Gastroesophageal sphincter (tissue), 3 donors: ENCODE results near the gene KLRG1.

Source experiments
- POLR2A ChIP-seq, 2 donors: fragments of 450-650 bp; IDR thresholded peaks; one replicate each; pipeline ENCODE4 v1.6.1; 2017; ENCODE audit warnings: antibody characterized with exemption in 2 of 2, mild to moderate bottlenecking in 2 of 2, moderate library complexity in 1 of 2
- TF ChIP-seq, protein P1 (sequence below), 4 experiments: fragments of 200-600 bp in 2 of 4; fragments of 450-650 bp in 2 of 4; sonication (generic) in 1 of 4; IDR thresholded peaks; one replicate each; pipeline ENCODE4 v1.5.1; 2017 to 2019; ENCODE audit warnings: antibody characterized with exemption in 4 of 4, mild to moderate bottlenecking in 2 of 4, moderate library complexity in 2 of 4

DNA sequence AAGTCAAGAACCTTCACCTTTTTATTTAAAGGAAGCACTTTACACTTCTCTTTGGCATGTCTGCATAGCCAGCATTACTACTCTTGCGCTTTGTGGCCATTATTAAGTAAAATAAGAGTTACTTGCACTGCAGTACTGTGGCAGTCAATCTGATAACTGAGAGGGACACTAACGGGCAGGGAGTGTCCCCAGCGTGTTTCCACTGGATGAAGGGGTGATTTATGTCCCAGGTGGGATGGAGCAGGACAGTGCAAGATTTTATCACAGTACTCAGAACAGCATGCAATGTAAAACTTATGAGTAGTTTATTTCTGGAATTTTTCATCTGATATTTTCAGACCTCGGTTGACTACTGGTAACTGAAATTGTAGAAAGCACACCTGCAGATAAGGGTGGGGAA lies 31.8 kb upstream of the KLRG1 start:
- TF ChIP-seq, protein P1, sequence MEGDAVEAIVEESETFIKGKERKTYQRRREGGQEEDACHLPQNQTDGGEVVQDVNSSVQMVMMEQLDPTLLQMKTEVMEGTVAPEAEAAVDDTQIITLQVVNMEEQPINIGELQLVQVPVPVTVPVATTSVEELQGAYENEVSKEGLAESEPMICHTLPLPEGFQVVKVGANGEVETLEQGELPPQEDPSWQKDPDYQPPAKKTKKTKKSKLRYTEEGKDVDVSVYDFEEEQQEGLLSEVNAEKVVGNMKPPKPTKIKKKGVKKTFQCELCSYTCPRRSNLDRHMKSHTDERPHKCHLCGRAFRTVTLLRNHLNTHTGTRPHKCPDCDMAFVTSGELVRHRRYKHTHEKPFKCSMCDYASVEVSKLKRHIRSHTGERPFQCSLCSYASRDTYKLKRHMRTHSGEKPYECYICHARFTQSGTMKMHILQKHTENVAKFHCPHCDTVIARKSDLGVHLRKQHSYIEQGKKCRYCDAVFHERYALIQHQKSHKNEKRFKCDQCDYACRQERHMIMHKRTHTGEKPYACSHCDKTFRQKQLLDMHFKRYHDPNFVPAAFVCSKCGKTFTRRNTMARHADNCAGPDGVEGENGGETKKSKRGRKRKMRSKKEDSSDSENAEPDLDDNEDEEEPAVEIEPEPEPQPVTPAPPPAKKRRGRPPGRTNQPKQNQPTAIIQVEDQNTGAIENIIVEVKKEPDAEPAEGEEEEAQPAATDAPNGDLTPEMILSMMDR (IDR thresholded peaks at IDR 0.05): no peak
- TF ChIP-seq POLR2A (IDR thresholded peaks at IDR 0.05): no peak
